ENCODE results near the gene FRS3.
A peak's percentile ranks its signal among the peaks of the same experiment; 100 is the strongest.

Gene FRS3

DNA sequence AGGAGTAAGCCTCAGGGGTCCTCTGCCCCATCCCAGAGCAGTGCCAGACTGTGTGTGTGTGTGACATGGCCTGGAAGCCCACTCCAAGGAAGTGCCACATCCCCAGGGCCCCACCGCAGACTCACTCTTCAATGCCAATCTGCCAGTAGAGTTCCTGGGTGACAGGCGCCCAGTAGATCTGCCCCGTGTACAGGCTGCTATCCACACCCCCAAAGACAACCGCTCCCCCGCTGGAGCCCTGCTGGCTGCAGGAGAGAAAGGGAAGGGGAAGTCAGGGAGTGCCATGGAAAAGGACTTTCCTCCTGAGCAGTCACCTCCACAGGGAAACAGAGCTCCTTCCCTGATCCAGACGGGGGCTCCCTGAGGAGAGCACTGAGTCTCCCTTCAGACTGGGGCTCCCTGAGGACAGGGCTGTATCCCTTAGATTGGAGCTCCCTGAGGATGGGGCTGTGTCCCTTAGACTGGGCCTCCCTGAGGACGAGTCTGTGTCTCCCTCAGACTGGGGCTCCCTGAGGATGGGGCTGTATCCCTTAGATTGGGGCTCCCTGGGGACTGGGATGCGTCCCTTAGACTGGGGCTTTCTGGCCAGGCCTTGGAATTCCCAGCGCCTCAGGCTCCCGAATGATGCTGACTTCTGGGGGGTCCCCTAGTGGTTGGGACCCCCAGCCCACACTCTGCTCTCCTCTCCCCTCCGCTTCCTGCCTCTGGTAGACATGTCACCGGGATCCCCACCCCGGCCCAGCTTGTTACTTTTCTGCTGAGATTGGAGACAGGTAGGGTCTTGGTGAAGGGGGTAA is 39.1 kb downstream of the FRS3 start:
- Histone ChIP-seq H2BK5ac (ENCODE audit: low read depth, low read length, poor library complexity, severe bottlenecking) (no peak overlapping the region), H3K4me1 (ENCODE audit: control insufficient read depth, insufficient read depth, low read depth, low read length) (peaks cover 8% of the 10 kb centered on the region), H3K14ac (ENCODE audit: low read length in 2 of 2) (no peak overlapping the region), H2BK120ac (ENCODE audit: low read depth, low read length) (no peak overlapping the region), H3K9ac (ENCODE audit: low read length) (no peak overlapping the region), H4K8ac (ENCODE audit: low read length) (peak overlapping the region; percentile 66), H3K4ac (ENCODE audit: low read depth in 1 of 2, low read length in 2 of 2) (no peak overlapping the region), H3K23ac (ENCODE audit: low read length in 2 of 2) (no peak overlapping the region), H3K36me3 (ENCODE audit: control insufficient read depth in 1 of 2, insufficient read depth in 2 of 2, low read depth in 1 of 2, low read length in 2 of 2) (no peaks in the 10 kb centered on the region), H3K4me3 (ENCODE audit: insufficient read depth in 1 of 2, low read depth in 1 of 2, low read length in 2 of 2) (no peak overlapping the region), H3K27ac (ENCODE audit: low read length, poor library complexity, severe bottlenecking) (no peak overlapping the region), H2AFZ (ENCODE audit: low read depth, low read length) (no peak overlapping the region), H2AK5ac (ENCODE audit: low read length, severe bottlenecking) (no peak overlapping the region), H3K79me1 (replicated peaks; ENCODE audit: low read length, poor library complexity, severe bottlenecking) (no peaks in the 10 kb centered on the region), H4K91ac (ENCODE audit: low read length) (no peak overlapping the region), H2BK12ac (ENCODE audit: low read length in 2 of 2) (peak overlapping the region; percentile 22 to 78), H3K18ac (ENCODE audit: low read depth in 1 of 2, low read length in 2 of 2) (no peak overlapping the region), H3K27me3 (ENCODE audit: control insufficient read depth in 1 of 2, insufficient read depth in 1 of 2, low read length in 2 of 2) (peaks cover 0 to 28% of the 10 kb centered on the region in 2 experiments), H3K4me2 (ENCODE audit: low read length, poor library complexity, severe bottlenecking) (no peak overlapping the region), H3K9me3 (ENCODE audit: control insufficient read depth, low read length) (no peaks in the 10 kb centered on the region), H2BK15ac (ENCODE audit: low read depth, poor library complexity, severe bottlenecking) (no peak overlapping the region)
- 86% methylated on average over 9 of the region's 13 CpGs for WGBS
- DNase-seq = no peak

DNA sequence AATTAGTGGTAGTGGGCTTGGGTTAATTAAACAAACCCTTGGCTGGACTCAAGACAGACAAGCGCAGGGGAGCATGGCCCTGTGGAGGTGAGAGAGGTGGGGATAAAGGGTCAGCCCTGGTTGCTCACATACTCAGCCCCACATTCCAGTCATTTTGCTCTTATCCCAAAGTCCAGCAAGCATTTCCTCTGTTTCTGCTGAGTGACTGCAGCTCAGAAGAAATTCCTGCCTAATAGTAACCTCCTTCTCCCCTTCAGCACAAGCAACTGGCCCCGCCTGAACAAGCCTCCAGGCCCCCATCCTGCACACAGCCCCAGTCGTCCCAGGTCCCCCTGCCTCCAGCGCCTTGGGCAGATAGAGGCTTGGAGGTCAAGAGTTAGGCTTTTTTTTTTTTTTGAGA is 40.7 kb downstream of the FRS3 start:
- WGBS = 92% methylated on average over 2 of the region's 4 CpGs
- Histone ChIP-seq H3K4me1 (ENCODE audit: control insufficient read depth, insufficient read depth, low read depth, low read length) (peaks cover 8% of the 10 kb centered on the region), H3K18ac (ENCODE audit: low read depth in 1 of 2, low read length in 2 of 2) (no peak overlapping the region), H3K9me3 (ENCODE audit: control insufficient read depth, low read length) (no peaks in the 10 kb centered on the region), H3K9ac (ENCODE audit: low read length) (no peak overlapping the region), H2BK12ac (ENCODE audit: low read length in 2 of 2) (no peak overlapping the region), H2BK120ac (ENCODE audit: low read depth, low read length) (no peak overlapping the region), H2BK5ac (ENCODE audit: low read depth, low read length, poor library complexity, severe bottlenecking) (no peak overlapping the region), H3K23ac (ENCODE audit: low read length in 2 of 2) (no peak overlapping the region), H3K4me3 (ENCODE audit: insufficient read depth in 1 of 2, low read depth in 1 of 2, low read length in 2 of 2) (no peak overlapping the region), H4K8ac (ENCODE audit: low read length) (peak overlapping the region; percentile 1), H2AK5ac (ENCODE audit: low read length, severe bottlenecking) (no peak overlapping the region), H3K14ac (ENCODE audit: low read length in 2 of 2) (no peak overlapping the region), H2AFZ (ENCODE audit: low read depth, low read length) (no peak overlapping the region), H3K27ac (ENCODE audit: low read length, poor library complexity, severe bottlenecking) (no peak overlapping the region), H4K91ac (ENCODE audit: low read length) (no peak overlapping the region), H2BK15ac (ENCODE audit: low read depth, poor library complexity, severe bottlenecking) (no peak overlapping the region), H3K4me2 (ENCODE audit: low read length, poor library complexity, severe bottlenecking) (no peak overlapping the region), H3K4ac (ENCODE audit: low read depth in 1 of 2, low read length in 2 of 2) (no peak overlapping the region), H3K36me3 (ENCODE audit: control insufficient read depth in 1 of 2, insufficient read depth in 2 of 2, low read depth in 1 of 2, low read length in 2 of 2) (no peaks in the 10 kb centered on the region), H3K79me1 (replicated peaks; ENCODE audit: low read length, poor library complexity, severe bottlenecking) (no peaks in the 10 kb centered on the region), H3K27me3 (ENCODE audit: control insufficient read depth in 1 of 2, insufficient read depth in 1 of 2, low read length in 2 of 2) (peaks cover 0 to 28% of the 10 kb centered on the region in 2 experiments)
- no peak for DNase-seq

GRCh38 chr6:41737591-41738130 is 42.0 kb downstream of the FRS3 start:
- WGBS = 93% methylated on average over 4 of the region's 6 CpGs

DNA sequence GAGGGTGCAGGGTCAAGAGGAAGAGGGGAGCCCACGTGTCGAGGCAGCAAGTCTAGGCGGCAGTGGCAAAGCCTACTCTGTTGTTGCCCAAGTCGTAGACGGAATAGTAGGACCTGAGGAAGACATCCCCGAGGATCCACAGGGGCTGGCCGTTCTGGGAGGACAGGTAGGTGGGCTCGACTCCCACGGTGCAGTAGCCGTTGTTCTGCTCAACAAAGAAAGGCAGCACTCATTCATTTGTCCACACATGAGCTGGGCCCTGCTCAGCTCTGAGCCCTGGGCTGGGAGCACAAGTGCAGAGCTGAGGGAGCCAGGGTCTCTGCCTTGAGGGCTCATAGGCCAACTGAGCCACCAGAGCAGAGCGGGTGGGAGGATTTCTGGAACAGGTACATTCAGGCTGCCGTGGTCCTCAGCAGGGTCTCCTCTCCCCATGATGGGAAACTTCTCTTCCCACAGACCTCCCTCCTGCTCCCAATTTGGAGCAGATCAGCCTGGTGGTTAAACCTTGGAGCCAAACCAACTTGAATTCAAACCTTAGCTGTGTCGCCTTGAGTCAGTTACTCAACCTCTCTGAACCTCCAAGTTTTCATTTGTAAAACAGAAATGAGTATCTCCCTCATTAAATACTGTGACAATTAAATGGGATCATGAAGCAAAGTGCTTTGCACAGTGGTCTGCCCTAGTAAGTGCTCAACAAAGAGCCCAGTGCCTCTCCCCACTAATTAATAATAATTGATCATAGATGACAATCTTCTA is 42.7 kb downstream of the FRS3 start:
- H2AK5ac ChIP-seq (ENCODE audit: low read length, severe bottlenecking) = no peak overlapping the region
- no peak overlapping the region for H3K14ac ChIP-seq (ENCODE audit: low read length in 2 of 2)
- no peak overlapping the region for H3K4me3 ChIP-seq (ENCODE audit: insufficient read depth in 1 of 2, low read depth in 1 of 2, low read length in 2 of 2)
- peak overlapping the region; percentile 32 for H4K8ac ChIP-seq (ENCODE audit: low read length)
- no peak overlapping the region for H3K4ac ChIP-seq (ENCODE audit: low read depth in 1 of 2, low read length in 2 of 2)
- H3K27ac ChIP-seq (ENCODE audit: low read length, poor library complexity, severe bottlenecking) = no peak overlapping the region
- WGBS = 92% methylated on average over 13 of the region's 13 CpGs
- peaks cover 0 to 28% of the 10 kb centered on the region in 2 experiments for H3K27me3 ChIP-seq (ENCODE audit: control insufficient read depth in 1 of 2, insufficient read depth in 1 of 2, low read length in 2 of 2)
- H3K79me1 ChIP-seq (replicated peaks; ENCODE audit: low read length, poor library complexity, severe bottlenecking) = no peaks in the 10 kb centered on the region
- H3K4me1 ChIP-seq (ENCODE audit: control insufficient read depth, insufficient read depth, low read depth, low read length) = peaks cover 20% of the 10 kb centered on the region
- no peak for DNase-seq
- H2BK12ac ChIP-seq (ENCODE audit: low read length in 2 of 2) = no peak overlapping the region
- H2BK5ac ChIP-seq (ENCODE audit: low read depth, low read length, poor library complexity, severe bottlenecking) = no peak overlapping the region
- H3K23ac ChIP-seq (ENCODE audit: low read length in 2 of 2) = no peak overlapping the region
- no peak overlapping the region for H3K18ac ChIP-seq (ENCODE audit: low read depth in 1 of 2, low read length in 2 of 2)
- H3K4me2 ChIP-seq (ENCODE audit: low read length, poor library complexity, severe bottlenecking) = no peak overlapping the region
- no peak overlapping the region for H2AFZ ChIP-seq (ENCODE audit: low read depth, low read length)
- H3K9me3 ChIP-seq (ENCODE audit: control insufficient read depth, low read length) = no peaks in the 10 kb centered on the region
- no peaks in the 10 kb centered on the region for H3K36me3 ChIP-seq (ENCODE audit: control insufficient read depth in 1 of 2, insufficient read depth in 2 of 2, low read depth in 1 of 2, low read length in 2 of 2)
- peak overlapping the region; percentile 53 for H4K91ac ChIP-seq (ENCODE audit: low read length)
- H2BK15ac ChIP-seq (ENCODE audit: low read depth, poor library complexity, severe bottlenecking) = peak overlapping the region; percentile 45
- H2BK120ac ChIP-seq (ENCODE audit: low read depth, low read length) = no peak overlapping the region
- H3K9ac ChIP-seq (ENCODE audit: low read length) = no peak overlapping the region

More at GRCh38 chr6:41737591-41738130, 42.0 kb downstream of the FRS3 start:
- H3K9ac ChIP-seq (ENCODE audit: low read length) = no peak overlapping the region
- no peak overlapping the region for H3K27ac ChIP-seq (ENCODE audit: low read length, poor library complexity, severe bottlenecking)
- H3K4ac ChIP-seq (ENCODE audit: low read depth in 1 of 2, low read length in 2 of 2) = no peak overlapping the region
- no peaks in the 10 kb centered on the region for H3K79me1 ChIP-seq (replicated peaks; ENCODE audit: low read length, poor library complexity, severe bottlenecking)
- H2AK5ac ChIP-seq (ENCODE audit: low read length, severe bottlenecking) = peak overlapping the region; percentile 21
- H4K91ac ChIP-seq (ENCODE audit: low read length) = no peak overlapping the region
- no peak overlapping the region for H2BK5ac ChIP-seq (ENCODE audit: low read depth, low read length, poor library complexity, severe bottlenecking)
- H4K8ac ChIP-seq (ENCODE audit: low read length) = no peak overlapping the region
- no peak overlapping the region for H3K4me2 ChIP-seq (ENCODE audit: low read length, poor library complexity, severe bottlenecking)
- no peak overlapping the region for H3K14ac ChIP-seq (ENCODE audit: low read length in 2 of 2)
- H2BK120ac ChIP-seq (ENCODE audit: low read depth, low read length) = no peak overlapping the region
- H3K18ac ChIP-seq (ENCODE audit: low read depth in 1 of 2, low read length in 2 of 2) = no peak overlapping the region
- H3K23ac ChIP-seq (ENCODE audit: low read length in 2 of 2) = no peak overlapping the region
- no peaks in the 10 kb centered on the region for H3K9me3 ChIP-seq (ENCODE audit: control insufficient read depth, low read length)
- H3K4me3 ChIP-seq (ENCODE audit: insufficient read depth in 1 of 2, low read depth in 1 of 2, low read length in 2 of 2) = no peak overlapping the region
- H2AFZ ChIP-seq (ENCODE audit: low read depth, low read length) = no peak overlapping the region
- H2BK15ac ChIP-seq (ENCODE audit: low read depth, poor library complexity, severe bottlenecking) = no peak overlapping the region
- no peaks in the 10 kb centered on the region for H3K36me3 ChIP-seq (ENCODE audit: control insufficient read depth in 1 of 2, insufficient read depth in 2 of 2, low read depth in 1 of 2, low read length in 2 of 2)
- DNase-seq = no peak
- H3K4me1 ChIP-seq (ENCODE audit: control insufficient read depth, insufficient read depth, low read depth, low read length) = peaks cover 17% of the 10 kb centered on the region
- peaks cover 0 to 28% of the 10 kb centered on the region in 2 experiments for H3K27me3 ChIP-seq (ENCODE audit: control insufficient read depth in 1 of 2, insufficient read depth in 1 of 2, low read length in 2 of 2)
- H2BK12ac ChIP-seq (ENCODE audit: low read length in 2 of 2) = no peak overlapping the region
